Body of pancreas (tissue), 4 donors: ENCODE data around the gene CDK14. TPM values are rescaled to one million over a fixed set of nuclear protein-coding genes. Genes with fewer than 3 reads are reported as not detected.

Experiments used
- ATAC-seq: fragments of 150-250 bp; one replicate; pipeline ENCODE4 v1.9.1; 2016
- DNase-seq, 4 donors: peaks; one replicate each; pipeline ENCODE4 v3.0.0-alpha.2; 2019
- H3K27ac ChIP-seq, 4 donors: fragments of 200-600 bp; sonication (generic); 1 replicate in 3 of 4; 2 replicates in 1 of 4; pipeline versions ENCODE4 v1.5.1 to v1.6.1; 2016 to 2019; ENCODE audit warnings: mild to moderate bottlenecking in 1 of 4, mixed read lengths in 1 of 4, moderate library complexity in 1 of 4
- H3K27me3 ChIP-seq, 2 donors: fragments of 200-600 bp; sonication (generic); one replicate each; pipeline ENCODE4 v1.6.0; 2016; ENCODE audit warnings: mild to moderate bottlenecking in 1 of 2
- H3K36me3 ChIP-seq, 2 donors: fragments of 200-600 bp; sonication (generic); replicated peaks in 1 of 2; 2 replicates each; pipeline ENCODE4 v1.5.1; 2016; ENCODE audit warnings: low read depth in 2 of 2; ENCODE audit not compliant: insufficient read depth in 1 of 2
- H3K4me1 ChIP-seq: fragments of 200-600 bp; sonication (generic); one replicate; pipeline ENCODE4 v1.6.0; 2016
- H3K4me3 ChIP-seq, 2 donors: fragments of 200-600 bp; sonication (generic); 1 replicate in 1 of 2; 2 replicates in 1 of 2; pipeline ENCODE4 v1.5.1; 2016 to 2019
- H3K9me3 ChIP-seq, 3 donors: fragments of 200-600 bp; sonication (generic); 1 replicate in 2 of 3; 2 replicates in 1 of 3; pipeline ENCODE4 v1.5.1; 2016
- POLR2A ChIP-seq, 3 donors: fragments of 450-650 bp; IDR thresholded peaks; one replicate each; pipeline ENCODE4 v1.6.1; 2016; ENCODE audit warnings: antibody characterized with exemption in 3 of 3, mild to moderate bottlenecking in 2 of 3
- WGBS, 2 donors: methylation state at CpG; one replicate each; pipeline ENCODE4 v1.1.5; 2017; 5-methylcytosine and 5-hydroxymethylcytosine counted together
- intact Hi-C: fragments of 100-400 bp; cut with DNase I; formaldehyde crosslinking; loops from one replicate; pipeline ENCODE4 v1.15.1; 2023
- total RNA-seq, 2 donors: library from RNA; depleted of rRNA; stranded (reverse); fragments of >200 nt; gene quantifications; one replicate each; pipeline ENCODE4 v1.1.0, GENCODE V29; 2016
- TF ChIP-seq, protein P1 (sequence below), 7 experiments: fragments of 450-650 bp in 4 of 7; fragments of 200-600 bp in 3 of 7; sonication (generic) in 3 of 7; IDR thresholded peaks; one replicate each; pipeline ENCODE4 v1.5.1; 2016 to 2019; ENCODE audit warnings: antibody characterized with exemption in 7 of 7

CDK14 gene
- total RNA-seq, 2 donors from 2014 or later: 21.8 to 35.6 TPM

DNA sequence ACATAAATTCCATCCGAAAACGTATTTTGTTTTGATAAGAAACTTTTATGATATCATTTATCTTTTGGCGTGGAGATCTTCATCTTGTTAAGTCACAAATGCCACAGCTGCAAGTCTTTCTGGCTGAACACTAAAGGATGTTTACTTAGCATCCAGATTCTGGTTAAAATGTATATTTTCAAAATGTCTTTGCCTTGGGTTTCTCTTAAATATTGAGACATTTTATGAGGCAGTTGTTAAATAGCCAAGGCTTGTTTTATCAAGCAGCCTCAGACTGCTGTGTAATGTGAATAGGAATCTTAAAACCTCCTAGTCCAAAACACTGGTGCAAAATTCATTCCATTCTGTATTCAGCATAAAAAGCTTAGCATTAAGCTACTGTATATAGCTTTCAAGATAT lies 531.8 kb downstream of the CDK14 start:
- no peaks in the 10 kb centered on the region for H3K9me3 ChIP-seq
- DNase-seq (no peak), ATAC-seq (no peak)
- TF ChIP-seq POLR2A (IDR thresholded peaks at IDR 0.05): no peak
- TF ChIP-seq, protein P1, sequence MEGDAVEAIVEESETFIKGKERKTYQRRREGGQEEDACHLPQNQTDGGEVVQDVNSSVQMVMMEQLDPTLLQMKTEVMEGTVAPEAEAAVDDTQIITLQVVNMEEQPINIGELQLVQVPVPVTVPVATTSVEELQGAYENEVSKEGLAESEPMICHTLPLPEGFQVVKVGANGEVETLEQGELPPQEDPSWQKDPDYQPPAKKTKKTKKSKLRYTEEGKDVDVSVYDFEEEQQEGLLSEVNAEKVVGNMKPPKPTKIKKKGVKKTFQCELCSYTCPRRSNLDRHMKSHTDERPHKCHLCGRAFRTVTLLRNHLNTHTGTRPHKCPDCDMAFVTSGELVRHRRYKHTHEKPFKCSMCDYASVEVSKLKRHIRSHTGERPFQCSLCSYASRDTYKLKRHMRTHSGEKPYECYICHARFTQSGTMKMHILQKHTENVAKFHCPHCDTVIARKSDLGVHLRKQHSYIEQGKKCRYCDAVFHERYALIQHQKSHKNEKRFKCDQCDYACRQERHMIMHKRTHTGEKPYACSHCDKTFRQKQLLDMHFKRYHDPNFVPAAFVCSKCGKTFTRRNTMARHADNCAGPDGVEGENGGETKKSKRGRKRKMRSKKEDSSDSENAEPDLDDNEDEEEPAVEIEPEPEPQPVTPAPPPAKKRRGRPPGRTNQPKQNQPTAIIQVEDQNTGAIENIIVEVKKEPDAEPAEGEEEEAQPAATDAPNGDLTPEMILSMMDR (IDR thresholded peaks at IDR 0.05): no peak
- H3K27me3 ChIP-seq: no peaks in the 10 kb centered on the region
- no peaks in the 10 kb centered on the region for H3K4me1 ChIP-seq
- H3K36me3 ChIP-seq: no peaks in the 10 kb centered on the region
- H3K27ac ChIP-seq: no peak overlapping the region
- 23 to 31% methylated on average over 3 of the region's 3 CpGs for WGBS, 2 donors
- no peak overlapping the region for H3K4me3 ChIP-seq
- intact Hi-C loops: no loop called here

DNA sequence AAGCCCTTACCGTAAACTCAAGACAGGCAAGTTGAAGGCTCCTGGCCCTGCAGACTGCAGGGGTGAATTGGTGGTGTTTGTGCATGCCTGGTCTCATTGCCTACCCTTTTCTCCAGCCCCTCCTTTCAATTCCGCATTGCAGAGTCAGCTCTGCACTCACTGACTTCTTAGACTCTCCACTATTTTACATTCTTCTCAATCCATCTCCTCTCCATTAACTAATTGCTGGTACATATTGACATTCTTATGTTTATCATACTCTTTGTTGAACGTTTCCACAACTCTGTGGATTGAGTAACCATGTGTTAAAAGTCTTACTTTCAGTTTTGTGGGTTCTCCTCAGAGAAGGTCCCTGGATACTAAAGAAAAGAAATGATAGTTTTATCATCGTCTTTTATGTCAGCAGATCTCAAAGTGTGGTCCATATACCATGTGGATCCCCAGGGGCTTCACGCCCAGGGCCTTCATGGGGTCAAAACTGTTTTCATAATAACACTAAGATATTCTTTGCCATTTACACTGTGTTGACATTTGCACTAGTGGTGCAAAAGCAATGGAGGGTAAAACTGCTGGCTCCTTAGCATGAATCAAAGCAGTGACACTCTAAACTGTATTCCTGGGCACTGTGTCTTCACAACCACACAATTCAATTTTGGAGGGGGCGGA lies 532.7 kb downstream of the CDK14 start:
- Histone ChIP-seq H3K27ac (peak overlapping the region in 2 of 4 donors; percentile 0 to 1), H3K4me1 (no peaks in the 10 kb centered on the region), H3K9me3 (no peaks in the 10 kb centered on the region), H3K4me3 (no peak overlapping the region), H3K27me3 (no peaks in the 10 kb centered on the region), H3K36me3 (no peaks in the 10 kb centered on the region)
- intact Hi-C loops: no loop called here
- DNase-seq (no peak), ATAC-seq (no peak)
- WGBS, 2 donors: 72 to 75% methylated on average over 6 of the region's 6 CpGs
- TF ChIP-seq, protein P1 (IDR thresholded peaks at IDR 0.05): no peak
- no peak for TF ChIP-seq POLR2A (IDR thresholded peaks at IDR 0.05)

DNA sequence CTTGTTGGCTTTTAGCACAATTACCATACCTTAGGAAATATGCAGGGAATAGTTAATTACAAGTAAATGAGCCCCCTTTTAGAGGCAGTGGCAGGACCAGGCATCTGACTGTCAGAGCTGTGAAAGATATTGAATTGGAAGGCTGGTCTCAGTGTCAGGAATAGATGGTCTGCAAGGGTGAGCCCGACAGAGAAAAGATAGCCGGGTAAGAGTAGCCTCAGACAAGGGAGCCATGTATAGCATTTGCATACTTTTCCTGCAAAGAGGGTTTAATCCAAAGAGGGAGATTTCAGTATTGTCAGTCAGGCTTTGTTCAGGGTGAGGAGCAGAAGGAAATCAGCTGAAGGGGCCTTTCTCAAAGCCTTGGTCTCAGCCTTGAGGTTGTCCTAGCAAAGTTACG lies 539.2 kb downstream of the CDK14 start:
- Histone ChIP-seq H3K27me3 (no peaks in the 10 kb centered on the region), H3K9me3 (no peaks in the 10 kb centered on the region), H3K4me1 (no peaks in the 10 kb centered on the region), H3K4me3 (no peak overlapping the region), H3K27ac (no peak overlapping the region), H3K36me3 (no peaks in the 10 kb centered on the region)
- ATAC-seq: no peak
- 87 to 97% methylated on average over 3 of the region's 3 CpGs for WGBS, 2 donors
- intact Hi-C loops: no loop called here
- TF ChIP-seq, protein P1 (IDR thresholded peaks at IDR 0.05): no peak
- TF ChIP-seq POLR2A (IDR thresholded peaks at IDR 0.05): no peak
- DNase-seq: no peak

DNA sequence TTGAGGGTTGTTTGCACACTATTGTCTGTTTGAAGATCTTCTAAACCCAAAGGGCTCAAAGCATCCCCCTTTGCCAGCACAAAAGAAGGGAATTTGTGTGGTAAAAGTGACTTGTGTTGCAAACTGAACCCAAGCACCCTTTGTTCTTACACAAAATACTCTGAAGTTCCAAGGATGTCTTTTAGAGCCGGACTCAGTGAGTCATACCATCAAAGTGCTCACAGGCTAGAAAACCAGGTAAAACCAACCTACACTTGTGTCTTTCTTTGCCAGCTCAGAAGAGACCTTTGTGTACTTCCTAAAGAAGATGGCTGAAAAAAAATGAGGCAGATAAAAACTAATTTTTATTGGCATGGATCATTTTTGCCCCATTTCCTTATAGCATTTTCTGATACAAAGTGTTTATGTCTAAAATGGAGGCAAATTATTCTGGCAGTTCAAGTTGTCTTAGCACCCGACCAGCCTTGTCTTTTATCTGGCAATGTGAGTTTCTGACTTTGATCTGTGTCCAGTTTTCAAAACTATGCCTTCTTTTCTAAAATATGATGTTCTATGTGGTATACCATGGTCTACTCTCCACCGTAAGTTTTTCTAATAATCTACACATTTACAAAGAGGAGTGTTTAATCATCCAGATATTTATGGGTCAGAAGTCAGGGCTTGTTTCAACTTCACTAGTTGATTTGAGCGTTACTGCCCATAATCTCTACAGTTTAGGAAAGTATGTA lies 539.7 kb downstream of the CDK14 start:
- Histone ChIP-seq H3K27ac (no peak overlapping the region), H3K4me3 (no peak overlapping the region), H3K4me1 (no peaks in the 10 kb centered on the region), H3K9me3 (no peaks in the 10 kb centered on the region), H3K27me3 (no peaks in the 10 kb centered on the region), H3K36me3 (no peaks in the 10 kb centered on the region)
- intact Hi-C loops: no loop called here
- DNase-seq: no peak
- 63 to 77% methylated on average over 4 of the region's 4 CpGs for WGBS, 2 donors
- ATAC-seq: no peak
- TF ChIP-seq, protein P1 (IDR thresholded peaks at IDR 0.05): no peak
- TF ChIP-seq POLR2A (IDR thresholded peaks at IDR 0.05): no peak
